Activated naive CD8-positive, alpha-beta T cell treated with anti-CD3 and anti-CD28 coated beads for 36 hours (primary cell): Measurements from ENCODE around the gene PSME1. TPM values are rescaled to one million over a fixed set of nuclear protein-coding genes. Genes with fewer than 3 reads are reported as not detected.

Experiments
- DNase-seq: peaks from one replicate; pipeline ENCODE4 v3.0.0; 2021
- H3K27ac Mint-ChIP-seq: one replicate; pipeline ENCODE4 v1.8.0; 2022; ENCODE audit warnings: mild to moderate bottlenecking, moderate library complexity, mixed read lengths
- H3K27me3 Mint-ChIP-seq: one replicate; pipeline ENCODE4 v1.8.0; 2022; ENCODE audit warnings: mild to moderate bottlenecking, mixed read lengths
- H3K36me3 Mint-ChIP-seq: one replicate; pipeline ENCODE4 v1.8.0; 2021; ENCODE audit warnings: mild to moderate bottlenecking, mixed read lengths
- H3K4me1 Mint-ChIP-seq: one replicate; pipeline ENCODE4 v1.8.0; 2021; ENCODE audit warnings: mixed read lengths
- H3K4me3 Mint-ChIP-seq: one replicate; pipeline ENCODE4 v1.8.0; 2022; ENCODE audit warnings: mild to moderate bottlenecking, moderate library complexity, mixed read lengths
- H3K9me3 Mint-ChIP-seq: one replicate; pipeline ENCODE4 v1.8.0; 2022; ENCODE audit warnings: mixed read lengths
- total RNA-seq, 2 experiments: library from RNA; stranded (reverse); gene quantifications; one replicate each; pipeline ENCODE4 v1.2.3, GENCODE V29; 2021

Gene PSME1
- total RNA-seq, result 100 to 1,000 TPM; 476 to 479 TPM

GRCh38 chr14:24135834-24136683 lies at the start of gene PSME1:
Gene PSME1 (plus strand): TSS chr14:24136194. CDS start chr14:24136263, 69 bp downstream.
- peak; percentile 95 for DNase-seq
- Mint-ChIP-seq H3K27ac (peak within 1 kb of the TSS; percentile 92), H3K36me3 (peaks cover 36% of the 10 kb centered on the region), H3K4me1 (peaks cover 53% of the 10 kb centered on the region), H3K4me3 (peak within 1 kb of the TSS; percentile 94), H3K27me3 (no peaks in the 10 kb centered on the region), H3K9me3 (no peaks in the 10 kb centered on the region)

GRCh38 chr14:24087004-24087403 lies 49.0 kb upstream of the PSME1 start:
- DNase-seq, result no peak
- H3K36me3 Mint-ChIP-seq, result no peaks in the 10 kb centered on the region
- no peak overlapping the region for H3K27ac Mint-ChIP-seq
- H3K9me3 Mint-ChIP-seq, result no peaks in the 10 kb centered on the region
- H3K4me3 Mint-ChIP-seq, result no peak overlapping the region
- no peaks in the 10 kb centered on the region for H3K27me3 Mint-ChIP-seq
- peaks cover 12% of the 10 kb centered on the region for H3K4me1 Mint-ChIP-seq

- Mint-ChIP-seq H3K9me3 (no peaks in the 10 kb centered on the region), H3K27ac (no peak overlapping the region), H3K27me3 (no peaks in the 10 kb centered on the region), H3K36me3 (no peaks in the 10 kb centered on the region), H3K4me3 (no peak overlapping the region), H3K4me1 (peaks cover 12% of the 10 kb centered on the region)
- DNase-seq, result no peak
These were observed 47.9 kb upstream of the PSME1 start for GRCh38 chr14:24088095-24088494.

GRCh38 chr14:24089890-24090289 lies 46.1 kb upstream of the PSME1 start:
- no peak overlapping the region for H3K27ac Mint-ChIP-seq
- H3K9me3 Mint-ChIP-seq, result no peaks in the 10 kb centered on the region
- H3K27me3 Mint-ChIP-seq, result no peaks in the 10 kb centered on the region

GRCh38 chr14:24092110-24092504 lies 43.9 kb upstream of the PSME1 start:
- peaks cover 33% of the 10 kb centered on the region for H3K4me1 Mint-ChIP-seq
- no peaks in the 10 kb centered on the region for H3K27me3 Mint-ChIP-seq
- no peaks in the 10 kb centered on the region for H3K9me3 Mint-ChIP-seq
- H3K4me3 Mint-ChIP-seq, result no peak overlapping the region
- peaks cover 21% of the 10 kb centered on the region for H3K36me3 Mint-ChIP-seq
- H3K27ac Mint-ChIP-seq, result no peak overlapping the region
- no peak for DNase-seq

More at GRCh38 chr14:24089890-24090289, 46.1 kb upstream of the PSME1 start:
- Mint-ChIP-seq H3K4me3 (no peak overlapping the region), H3K4me1 (peaks cover 20% of the 10 kb centered on the region), H3K36me3 (peaks cover 3% of the 10 kb centered on the region)
- DNase-seq, result no peak

GRCh38 chr14:24092505-24093206 lies 43.3 kb upstream of the PSME1 start:
- no peaks in the 10 kb centered on the region for H3K9me3 Mint-ChIP-seq
- peak overlapping the region; percentile 98 for H3K27ac Mint-ChIP-seq
- peaks cover 21% of the 10 kb centered on the region for H3K36me3 Mint-ChIP-seq
- peaks cover 33% of the 10 kb centered on the region for H3K4me1 Mint-ChIP-seq
- no peaks in the 10 kb centered on the region for H3K27me3 Mint-ChIP-seq
- DNase-seq, result no peak
- peak overlapping the region; percentile 96 for H3K4me3 Mint-ChIP-seq

GRCh38 chr14:24093207-24093900 lies 42.6 kb upstream of the PSME1 start:
- H3K9me3 Mint-ChIP-seq, result no peaks in the 10 kb centered on the region
- H3K27me3 Mint-ChIP-seq, result no peaks in the 10 kb centered on the region
- DNase-seq, result no peak
- peaks cover 33% of the 10 kb centered on the region for H3K4me1 Mint-ChIP-seq
- peaks cover 25% of the 10 kb centered on the region for H3K36me3 Mint-ChIP-seq
- H3K4me3 Mint-ChIP-seq, result peak overlapping the region; percentile 96
- peak overlapping the region; percentile 98 for H3K27ac Mint-ChIP-seq

- peak; percentile 91 for DNase-seq
- no peaks in the 10 kb centered on the region for H3K9me3 Mint-ChIP-seq
- peak within 1 kb of the TSS; percentile 96 for H3K4me3 Mint-ChIP-seq
- peaks cover 30% of the 10 kb centered on the region for H3K36me3 Mint-ChIP-seq
- peak within 1 kb of the TSS; percentile 98 for H3K27ac Mint-ChIP-seq
- no peaks in the 10 kb centered on the region for H3K27me3 Mint-ChIP-seq
- peaks cover 33% of the 10 kb centered on the region for H3K4me1 Mint-ChIP-seq
These were observed 41.8 kb upstream of the PSME1 start, which contains the start of gene PCK2 for GRCh38 chr14:24093901-24094840. Gene PCK2 (plus strand): TSS chr14:24094311. CDS start chr14:24094406, 95 bp downstream.

- peaks cover 35% of the 10 kb centered on the region for H3K36me3 Mint-ChIP-seq
- peak overlapping the region; percentile 98 for H3K27ac Mint-ChIP-seq
- H3K4me3 Mint-ChIP-seq, result peak overlapping the region; percentile 96
- H3K9me3 Mint-ChIP-seq, result no peaks in the 10 kb centered on the region
- peaks cover 33% of the 10 kb centered on the region for H3K4me1 Mint-ChIP-seq
- peak; percentile 14 for DNase-seq
- H3K27me3 Mint-ChIP-seq, result no peaks in the 10 kb centered on the region
These were observed 41.1 kb upstream of the PSME1 start for GRCh38 chr14:24094841-24095270.

GRCh38 chr14:24095271-24096068 lies 40.5 kb upstream of the PSME1 start:
- no peaks in the 10 kb centered on the region for H3K27me3 Mint-ChIP-seq
- peak overlapping the region; percentile 96 for H3K4me3 Mint-ChIP-seq
- H3K36me3 Mint-ChIP-seq, result peaks cover 38% of the 10 kb centered on the region
- DNase-seq, result peak; percentile 79
- H3K27ac Mint-ChIP-seq, result peak overlapping the region; percentile 98
- H3K4me1 Mint-ChIP-seq, result peaks cover 30% of the 10 kb centered on the region
- H3K9me3 Mint-ChIP-seq, result no peaks in the 10 kb centered on the region

- no peak for DNase-seq
- Mint-ChIP-seq H3K27me3 (no peaks in the 10 kb centered on the region), H3K4me3 (peak overlapping the region; percentile 47), H3K27ac (no peak overlapping the region), H3K9me3 (no peaks in the 10 kb centered on the region), H3K36me3 (peaks cover 38% of the 10 kb centered on the region), H3K4me1 (peaks cover 26% of the 10 kb centered on the region)
These were observed 39.3 kb upstream of the PSME1 start for GRCh38 chr14:24096545-24097181.

- Mint-ChIP-seq H3K4me1 (peaks cover 19% of the 10 kb centered on the region), H3K27ac (no peak overlapping the region), H3K36me3 (peaks cover 50% of the 10 kb centered on the region), H3K27me3 (no peaks in the 10 kb centered on the region), H3K9me3 (no peaks in the 10 kb centered on the region), H3K4me3 (no peak overlapping the region)
- no peak for DNase-seq
These were observed 37.6 kb upstream of the PSME1 start for GRCh38 chr14:24098229-24098926.
